ENCODE data around the gene DPH5.
"Not testable (repeated sequence)": the region's sequence is repeated elsewhere in the genome, so short reads cannot be mapped to it uniquely, and the experiment has no call there.

Gene DPH5, protein sequence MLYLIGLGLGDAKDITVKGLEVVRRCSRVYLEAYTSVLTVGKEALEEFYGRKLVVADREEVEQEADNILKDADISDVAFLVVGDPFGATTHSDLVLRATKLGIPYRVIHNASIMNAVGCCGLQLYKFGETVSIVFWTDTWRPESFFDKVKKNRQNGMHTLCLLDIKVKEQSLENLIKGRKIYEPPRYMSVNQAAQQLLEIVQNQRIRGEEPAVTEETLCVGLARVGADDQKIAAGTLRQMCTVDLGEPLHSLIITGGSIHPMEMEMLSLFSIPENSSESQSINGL

DNA sequence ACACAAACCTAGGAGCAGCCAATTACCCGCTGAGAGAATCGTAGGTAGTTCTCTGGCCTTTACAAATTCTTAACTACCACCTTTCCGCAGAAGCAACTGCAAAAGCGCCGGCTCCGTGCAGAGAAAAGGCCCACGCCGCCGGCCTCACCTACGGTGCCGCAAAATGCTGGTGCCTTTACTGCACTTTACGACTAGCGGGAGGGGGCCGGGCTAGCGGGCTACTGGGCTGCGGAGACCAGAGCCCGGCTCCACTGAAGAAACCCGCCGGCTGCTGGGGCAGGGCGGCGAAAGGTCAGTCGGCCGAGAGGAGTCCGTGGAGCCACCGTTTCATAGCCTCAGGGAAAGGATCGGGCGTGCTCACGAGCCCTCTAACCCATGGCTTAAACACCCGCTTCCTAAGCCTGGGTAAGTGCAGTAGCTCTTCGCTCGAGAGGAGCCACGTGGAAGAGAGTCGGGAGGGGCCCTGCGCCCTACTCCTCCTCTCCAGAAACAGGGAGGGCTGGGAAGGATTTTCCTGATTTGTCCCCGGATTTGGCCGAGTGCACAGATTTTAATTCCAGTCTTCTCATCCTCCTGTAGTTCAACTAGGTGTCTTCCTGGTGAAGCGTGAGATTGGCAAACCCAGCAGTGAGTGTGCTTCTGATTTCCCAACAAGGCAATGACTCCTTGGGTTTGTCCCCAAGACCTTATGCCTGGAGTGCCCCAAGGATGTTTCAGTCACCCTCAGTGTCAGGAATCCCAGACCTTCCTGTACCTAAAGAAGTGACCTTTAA is at the start of gene DPH5:
TSS of gene DPH5 (minus strand) at position 128 of the 773 bp plus-strand sequence. CDS start 341 bp downstream, outside the sequence.
- peak; percentile 96 for DNase-seq

DNA sequence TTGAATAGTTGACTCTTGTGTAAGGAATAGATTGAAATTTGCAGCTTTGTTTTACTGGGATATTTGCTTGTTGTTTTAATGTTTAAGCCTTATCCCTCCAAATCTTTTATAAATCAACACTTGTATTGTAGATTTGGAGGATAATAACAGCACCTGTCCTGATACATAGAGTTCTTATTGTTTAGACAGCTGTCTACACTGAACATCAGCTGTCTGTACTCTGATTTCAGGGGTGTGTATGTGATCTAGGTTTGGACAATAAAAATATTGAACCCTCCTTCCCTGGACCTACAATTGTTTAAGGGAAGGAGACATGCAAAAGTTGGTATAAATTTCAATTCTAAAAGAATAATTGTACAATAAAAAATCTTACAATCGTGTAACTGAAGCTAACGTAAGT is 48.3 kb upstream of the DPH5 start:
- DNase-seq: no peak

DNA sequence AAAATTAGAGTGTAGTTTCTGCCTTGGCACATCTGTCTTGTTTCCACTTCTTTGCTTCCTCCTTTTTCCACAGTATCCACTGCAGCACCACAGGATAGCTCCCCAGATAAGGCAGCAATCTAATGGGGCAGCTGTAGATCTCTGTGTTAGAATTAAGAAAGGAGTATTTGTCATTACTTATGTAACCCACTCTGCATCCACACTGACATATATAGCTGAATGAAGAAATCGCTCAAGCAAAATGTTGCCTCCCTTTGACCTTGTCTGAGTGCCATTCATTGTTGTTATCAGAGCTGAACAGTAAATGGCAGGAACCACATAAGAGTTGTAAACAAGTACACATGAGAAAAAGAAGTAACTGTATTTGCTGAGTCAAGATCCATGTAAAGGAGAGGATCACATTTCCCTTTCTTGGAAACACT is 45.9 kb upstream of the DPH5 start:
- DNase-seq: no peak

DNA sequence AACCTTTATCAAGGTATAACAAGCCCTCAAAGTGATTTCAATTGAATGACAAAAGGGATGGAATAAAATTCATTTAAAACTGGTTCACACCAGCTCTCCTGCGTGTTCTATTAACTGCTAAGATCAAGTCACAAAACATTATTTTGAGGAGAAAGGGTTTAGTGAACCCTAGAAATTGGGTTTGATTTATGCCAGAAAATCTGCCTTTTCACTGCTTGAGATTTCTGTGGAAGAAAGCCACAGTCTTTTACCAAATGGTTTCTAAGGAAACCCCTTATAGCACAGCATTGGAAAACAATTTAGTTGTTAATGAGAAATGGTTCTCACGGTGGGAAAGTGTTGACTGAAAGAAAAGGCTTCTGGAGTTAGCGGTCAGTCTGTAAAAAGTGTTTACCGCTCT is 43.6 kb upstream of the DPH5 start:
- DNase-seq: no peak

DNA sequence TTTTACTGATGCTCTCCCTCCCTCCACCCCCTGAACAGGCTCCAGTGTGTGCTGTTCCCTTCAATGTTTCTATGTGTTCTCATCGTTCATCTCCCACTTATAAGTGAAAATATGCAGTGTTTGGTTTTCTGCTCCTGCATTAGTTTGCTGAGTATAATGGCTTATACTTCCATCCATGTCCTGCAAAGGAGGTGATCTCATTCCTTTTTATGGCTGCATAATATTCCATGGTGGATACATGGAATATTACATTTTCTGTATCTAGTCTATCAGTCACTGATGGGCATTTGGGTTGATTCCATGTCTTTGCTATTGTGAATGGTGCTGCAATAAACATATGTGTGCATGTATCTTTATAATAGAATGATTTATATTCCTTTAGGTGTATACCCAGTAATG is 41.4 kb upstream of the DPH5 start:
- not testable (repeated sequence) for DNase-seq

DNA sequence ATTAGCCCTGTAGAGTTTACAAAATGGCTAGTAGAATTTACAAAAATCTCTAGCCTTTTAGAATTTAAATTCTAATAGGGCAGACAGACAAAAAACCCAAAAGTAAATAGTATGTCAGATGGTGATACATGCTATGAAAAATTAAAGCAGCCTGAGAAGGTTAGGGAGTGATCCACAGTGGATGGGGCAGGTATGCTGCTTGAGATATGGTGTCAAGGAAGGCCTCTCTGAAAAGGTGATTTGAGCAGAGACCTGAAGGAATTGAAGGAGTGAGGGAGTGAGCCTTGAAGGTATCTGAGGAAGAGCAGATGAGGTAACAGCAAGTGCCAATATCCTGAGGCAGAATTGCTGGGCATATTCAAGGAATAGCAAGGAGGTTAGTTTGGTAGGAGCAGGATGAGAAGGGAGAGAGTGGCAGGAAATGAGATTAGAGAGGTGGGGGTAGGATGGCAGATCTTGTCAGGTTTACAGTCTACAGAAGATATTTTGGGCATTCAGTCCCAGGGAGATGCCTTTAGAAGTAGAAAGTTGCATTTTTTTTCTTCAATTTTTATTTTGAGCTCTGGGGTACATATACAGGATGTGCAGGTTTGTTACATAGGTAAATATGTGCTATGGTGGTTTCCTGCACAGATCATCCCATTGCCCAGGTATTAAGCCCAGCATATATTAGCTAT is 40.8 kb upstream of the DPH5 start:
- no peak for DNase-seq

DNA sequence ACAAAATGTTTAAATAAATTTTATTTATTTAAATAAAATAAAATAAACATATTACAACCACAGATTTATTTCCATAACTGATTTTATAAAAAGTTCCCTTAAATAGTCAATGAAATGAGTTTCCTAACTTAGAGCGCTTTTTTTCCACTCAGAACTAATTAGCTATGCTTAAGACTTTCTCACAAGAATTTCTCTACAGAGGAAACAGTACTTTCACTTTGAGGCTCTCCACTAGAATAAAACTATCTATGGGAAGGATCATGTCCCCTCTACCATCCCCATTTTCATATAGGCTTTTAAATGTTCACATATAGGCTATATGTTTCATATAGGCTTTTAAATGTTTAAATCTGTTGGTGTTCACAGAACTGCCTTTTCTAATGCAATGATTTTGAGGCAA is 40.0 kb upstream of the DPH5 start:
- DNase-seq: no peak

DNA sequence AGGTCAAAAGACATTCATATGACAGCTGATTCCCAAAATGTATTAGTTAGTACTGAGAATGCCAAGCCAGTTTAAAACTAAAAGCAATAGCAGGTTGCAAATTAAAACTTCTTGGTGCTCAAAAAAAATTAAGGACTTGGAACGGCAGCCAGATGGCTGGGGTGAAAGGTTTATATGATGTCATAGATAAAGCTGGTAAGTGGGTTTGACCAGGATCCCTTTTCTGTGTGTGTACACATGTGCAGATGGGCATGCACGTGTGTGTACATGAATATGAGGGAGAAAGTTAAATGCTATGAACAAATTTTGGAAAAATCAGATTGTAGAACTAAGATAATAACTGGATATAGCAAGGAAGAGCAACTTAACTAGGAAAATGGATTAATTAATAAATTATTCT is 39.1 kb upstream of the DPH5 start:
- DNase-seq: no peak

DNA sequence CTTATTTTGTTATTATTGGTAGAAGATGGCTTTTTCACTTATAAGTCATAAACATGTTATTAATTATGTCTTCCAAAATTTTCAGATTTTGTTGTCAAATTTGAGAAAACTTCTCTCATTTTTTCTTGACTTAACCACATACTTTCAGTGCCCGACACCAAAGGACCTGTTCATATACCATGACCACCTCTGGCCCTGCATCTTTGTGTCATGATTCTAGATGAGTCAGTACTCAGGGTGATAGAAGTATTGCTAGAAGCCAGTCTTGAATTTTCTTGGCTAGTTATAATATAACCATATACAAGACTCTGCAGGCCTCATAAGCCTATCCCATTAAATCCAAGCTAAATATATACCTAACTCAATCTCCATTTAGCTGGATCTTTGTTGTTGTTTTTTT is 35.4 kb upstream of the DPH5 start:
- DNase-seq: no peak

DNA sequence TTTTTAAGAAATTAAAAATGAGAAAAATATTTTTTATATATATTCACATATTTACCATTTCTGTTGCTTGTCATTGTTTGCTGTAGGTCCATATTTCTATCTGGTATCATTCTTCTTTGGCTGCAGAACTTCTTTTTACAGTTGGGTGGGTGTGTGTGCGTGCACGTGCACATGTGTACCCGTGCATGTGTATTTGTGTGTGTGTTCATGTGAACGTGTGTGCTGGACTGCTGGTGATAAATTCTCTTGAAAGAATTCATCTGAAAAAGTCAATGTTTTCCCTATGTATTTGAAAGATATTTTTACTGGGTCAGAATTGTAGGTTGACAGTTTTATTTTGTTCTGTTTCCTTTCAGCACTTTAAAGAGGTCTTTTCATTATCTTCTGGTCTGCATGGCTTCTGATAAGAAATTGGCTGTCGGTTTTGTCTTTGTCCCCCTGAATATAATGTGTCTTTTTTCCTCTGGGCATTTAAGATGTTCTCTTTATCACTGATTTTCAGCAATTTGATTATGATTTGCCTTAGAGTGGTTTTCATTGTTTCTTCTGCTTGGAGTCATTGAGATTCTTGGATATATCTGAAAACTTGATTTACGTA is 34.5 kb upstream of the DPH5 start:
- no peak for DNase-seq

DNA sequence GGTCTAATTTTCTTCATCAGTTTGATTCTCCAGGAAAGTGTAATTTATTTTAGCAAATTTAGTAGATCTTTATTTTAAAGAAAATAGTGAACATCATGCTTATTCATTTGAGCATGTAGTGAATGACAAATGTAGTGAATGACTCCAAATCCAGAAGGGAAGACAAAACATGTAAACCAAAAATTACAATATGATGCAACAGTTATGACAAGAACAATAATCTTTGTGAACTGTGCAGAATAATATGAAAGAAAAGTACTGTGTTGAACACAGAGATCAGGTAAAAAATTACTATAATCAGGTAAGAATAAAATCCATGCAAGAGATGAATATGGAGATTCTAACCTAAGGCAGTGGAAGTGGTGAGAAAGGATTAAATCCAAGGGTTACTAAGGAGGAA is 30.0 kb upstream of the DPH5 start:
- no peak for DNase-seq

DNA sequence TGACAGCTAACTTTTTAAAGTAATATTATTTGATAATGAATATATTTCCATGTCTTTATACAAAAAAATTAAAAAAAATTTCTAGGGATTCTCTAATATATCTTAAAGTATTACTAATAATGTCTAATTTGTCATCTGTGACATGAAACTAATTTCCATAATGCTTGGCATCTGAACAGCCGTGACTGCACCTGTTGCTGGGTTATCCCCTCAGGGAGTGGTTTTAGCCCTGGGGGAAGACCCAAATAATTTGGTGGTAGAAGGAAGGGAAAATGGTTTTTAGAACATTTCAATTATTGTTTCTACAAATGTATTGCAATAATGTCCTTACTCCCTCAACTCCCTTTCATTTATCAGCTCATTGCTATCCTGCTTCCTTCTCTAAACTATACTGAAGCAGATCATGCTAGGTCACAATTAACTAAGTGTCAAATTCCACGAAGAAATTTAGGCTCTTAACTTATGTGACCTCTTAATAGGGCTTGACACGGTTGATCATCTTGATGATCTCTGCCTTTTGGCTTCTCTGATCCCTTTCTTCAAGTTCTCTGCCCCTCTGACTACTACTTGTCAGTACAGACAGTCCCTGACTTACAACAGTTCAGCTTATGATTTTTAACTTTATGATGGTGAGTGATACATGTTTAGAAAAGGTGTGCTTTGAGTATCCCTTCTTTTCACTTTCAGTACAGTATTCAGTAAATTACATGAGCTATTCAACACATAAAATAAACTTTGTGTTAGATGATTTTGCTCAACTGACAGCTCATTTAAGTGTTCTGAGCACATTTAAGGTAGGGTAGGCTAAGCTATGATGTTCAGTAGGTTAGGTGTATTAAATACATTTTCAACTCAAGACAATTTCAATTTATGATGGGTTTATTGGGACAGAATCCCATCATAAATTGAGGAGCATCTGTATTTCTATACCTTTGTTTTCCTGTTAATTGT is 26.4 kb upstream of the DPH5 start:
- no peak for DNase-seq

DNA sequence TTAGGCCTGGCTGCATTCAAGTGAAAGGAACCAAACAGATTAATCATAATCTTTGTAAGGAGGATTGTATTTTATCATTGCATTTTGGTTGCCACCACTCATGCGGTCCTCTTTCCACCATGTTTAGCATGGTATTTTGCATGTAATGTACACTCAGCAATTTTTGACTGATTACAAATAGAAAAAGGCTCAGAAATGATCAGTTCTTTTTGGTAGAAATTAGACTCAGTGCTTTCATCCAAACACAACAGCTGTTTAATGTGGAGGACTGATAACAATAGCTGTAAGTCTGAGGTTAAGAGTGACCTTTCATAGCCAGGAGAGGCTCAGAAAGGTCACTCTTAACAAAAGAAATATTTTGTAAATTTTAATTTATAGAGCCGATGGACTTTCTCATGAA is 25.3 kb upstream of the DPH5 start:
- no peak for DNase-seq

DNA sequence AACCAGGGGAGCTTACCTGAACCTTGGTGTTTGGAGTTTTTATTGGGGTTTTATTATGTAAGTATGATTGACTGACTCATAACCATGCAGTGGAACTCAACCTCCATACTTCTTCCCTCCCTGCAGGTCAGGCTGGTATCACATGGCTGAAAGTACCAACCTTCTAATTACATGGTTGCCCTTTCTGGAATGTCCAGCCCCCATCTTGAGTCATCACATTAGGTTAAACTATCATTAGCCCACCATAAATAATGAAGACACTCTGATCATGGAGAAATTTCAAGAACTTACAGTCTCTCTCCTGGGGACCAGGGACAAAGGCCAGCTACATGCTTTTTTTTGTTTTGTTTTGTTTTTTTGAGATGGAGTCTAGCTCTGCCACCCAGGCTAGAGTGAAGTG is 19.2 kb upstream of the DPH5 start:
- no peak for DNase-seq

DNA sequence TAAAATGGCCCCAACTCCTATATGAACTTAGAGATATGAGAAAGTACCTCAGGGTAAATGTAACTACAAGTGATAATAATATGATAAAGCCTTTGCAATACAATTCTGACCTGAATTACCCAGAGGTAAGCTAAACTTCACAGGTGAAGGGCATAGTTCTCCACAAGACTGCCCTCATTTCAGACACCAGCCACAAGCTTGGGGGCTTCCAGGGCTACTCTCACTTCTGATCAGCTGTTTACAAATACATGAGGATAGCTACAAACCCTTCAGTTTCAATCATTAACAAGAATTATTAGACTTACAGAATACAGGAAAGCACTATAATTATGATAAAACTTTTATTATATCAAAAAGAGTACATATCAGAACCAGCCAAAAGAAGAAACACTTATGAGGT is 18.7 kb upstream of the DPH5 start:
- no peak for DNase-seq

DNA sequence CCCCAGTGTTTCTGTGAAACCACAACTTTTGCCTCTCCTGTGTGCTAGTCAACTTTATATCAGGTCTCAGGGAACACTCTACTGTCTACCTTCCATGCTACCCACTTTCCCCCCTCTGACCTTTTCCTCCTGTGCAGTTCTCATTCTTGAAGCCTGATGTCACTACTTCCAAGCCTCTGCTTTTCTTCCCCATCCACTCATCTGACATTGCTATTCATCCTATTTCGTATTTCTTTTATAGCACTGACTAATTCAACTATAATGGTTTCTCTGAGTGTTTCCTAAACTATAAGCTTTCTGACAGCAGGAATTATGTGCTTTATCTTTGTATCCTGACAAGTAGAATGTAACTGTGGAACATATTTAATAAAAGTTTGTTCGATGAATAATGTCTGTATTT is 18.2 kb upstream of the DPH5 start:
- DNase-seq: peak; percentile 56

DNA sequence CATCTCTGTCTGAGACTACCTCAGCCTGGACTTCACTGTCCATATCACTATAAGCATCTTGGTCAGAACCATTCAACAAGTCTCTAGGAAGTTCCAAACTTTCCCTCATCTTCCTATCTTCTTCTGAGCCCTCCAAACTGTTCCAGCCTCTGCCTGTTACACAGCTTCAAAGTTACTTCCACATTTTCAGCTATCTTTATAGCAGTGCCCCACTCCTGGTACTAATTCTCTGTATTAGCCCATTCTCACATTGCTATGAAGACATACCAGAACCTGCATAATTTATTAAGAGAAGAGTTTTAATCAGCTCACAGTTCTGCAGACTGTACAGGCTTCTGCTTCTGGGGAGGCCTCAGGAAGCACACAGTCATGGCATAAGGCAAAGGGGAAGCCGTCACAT is 15.7 kb upstream of the DPH5 start:
- no peak for DNase-seq

DNA sequence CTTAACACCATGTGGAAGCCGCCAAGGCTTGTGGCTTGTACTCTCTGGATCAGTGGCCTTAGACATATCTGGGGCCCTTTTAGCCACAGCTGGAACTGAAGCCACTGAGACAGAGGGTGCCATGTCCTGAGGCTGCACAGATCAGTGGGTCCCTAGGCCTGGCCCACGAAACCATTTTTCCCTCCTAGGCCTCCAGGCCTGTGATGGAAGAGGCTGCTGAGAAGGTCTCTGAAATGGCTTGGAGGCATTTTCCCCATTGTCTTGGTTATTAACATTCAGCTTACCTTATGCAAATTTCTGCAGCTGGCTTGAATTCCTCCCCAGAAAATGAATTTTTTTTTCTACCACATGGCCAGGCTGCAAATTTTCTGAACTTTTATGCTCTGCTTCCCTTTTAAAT is 15.1 kb upstream of the DPH5 start:
- DNase-seq: no peak

DNA sequence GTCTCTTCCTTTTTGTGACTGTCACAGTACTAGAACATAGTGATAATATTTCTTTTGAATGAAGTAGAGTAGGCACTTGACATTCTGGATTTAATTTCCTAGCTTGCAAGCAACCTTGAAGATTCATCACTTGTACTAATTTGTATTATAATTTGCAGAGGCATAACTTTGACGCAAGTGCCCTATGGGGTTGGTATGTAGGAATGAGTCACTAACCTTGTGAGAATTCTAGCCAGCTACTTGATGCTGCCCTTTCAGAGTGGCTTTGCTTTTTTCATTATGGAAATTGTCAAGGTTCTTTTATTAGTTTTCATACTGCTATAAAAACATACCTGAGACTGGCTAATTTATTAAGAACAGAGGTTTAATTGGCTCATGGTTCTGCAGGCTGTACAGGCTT is 13.7 kb upstream of the DPH5 start:
- no peak for DNase-seq

DNA sequence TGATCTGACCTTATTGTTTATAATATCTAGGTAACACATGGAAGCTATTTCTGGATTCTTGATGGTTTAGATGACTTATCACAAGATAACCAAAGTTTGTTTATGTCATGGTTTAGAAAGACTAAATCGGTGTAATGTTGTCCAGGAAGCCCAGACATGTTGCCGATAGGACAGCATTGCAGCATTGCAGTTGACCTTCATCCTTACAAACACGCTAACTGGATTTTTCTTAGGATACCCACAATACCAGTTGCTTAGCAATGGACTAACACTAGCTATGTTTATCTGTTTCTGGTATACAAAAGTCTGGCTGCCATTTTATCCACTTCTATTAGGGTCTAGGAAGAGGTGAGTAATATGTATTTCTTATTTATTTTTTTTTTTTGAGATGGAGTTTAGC is 11.7 kb upstream of the DPH5 start:
- no peak for DNase-seq

DNA sequence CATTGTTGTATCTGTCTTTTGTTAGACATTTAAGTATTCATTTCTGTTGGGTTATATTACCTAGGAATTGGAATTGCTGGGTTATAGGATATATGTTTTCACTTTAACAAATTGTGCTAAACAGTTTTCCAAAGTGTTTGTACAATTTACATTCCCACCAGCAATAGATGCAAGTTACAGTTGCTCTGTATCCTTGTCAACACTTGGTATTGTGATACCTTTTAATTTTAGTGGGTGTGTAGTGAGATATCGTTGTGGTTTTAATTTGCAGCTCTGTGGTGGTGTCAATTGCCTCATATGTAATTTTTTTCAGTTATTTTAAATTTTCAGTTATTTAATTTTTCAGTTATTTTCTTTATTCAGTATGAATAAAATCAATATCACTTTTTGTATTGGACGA is 7.4 kb upstream of the DPH5 start:
- no peak for DNase-seq

DNA sequence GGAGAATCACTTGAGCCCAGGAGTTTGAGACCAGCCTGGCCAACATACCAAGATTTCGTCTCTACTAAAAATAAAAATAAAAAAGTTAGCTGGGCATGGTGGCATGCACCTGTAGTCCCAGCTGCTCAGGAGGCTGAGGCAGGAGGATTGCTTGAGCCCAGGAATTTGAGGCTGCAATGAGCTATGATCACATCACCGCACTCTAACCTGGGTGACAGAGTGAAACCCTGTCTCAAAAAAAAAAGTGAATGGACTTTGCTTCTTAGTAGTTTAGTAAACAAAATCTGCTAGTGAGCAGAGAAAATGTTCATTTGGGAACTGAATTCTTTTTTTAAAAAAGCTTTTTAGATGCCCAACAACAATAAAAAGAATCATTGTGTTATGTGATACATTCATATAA is 6.5 kb upstream of the DPH5 start:
- DNase-seq: not testable (repeated sequence)

DNA sequence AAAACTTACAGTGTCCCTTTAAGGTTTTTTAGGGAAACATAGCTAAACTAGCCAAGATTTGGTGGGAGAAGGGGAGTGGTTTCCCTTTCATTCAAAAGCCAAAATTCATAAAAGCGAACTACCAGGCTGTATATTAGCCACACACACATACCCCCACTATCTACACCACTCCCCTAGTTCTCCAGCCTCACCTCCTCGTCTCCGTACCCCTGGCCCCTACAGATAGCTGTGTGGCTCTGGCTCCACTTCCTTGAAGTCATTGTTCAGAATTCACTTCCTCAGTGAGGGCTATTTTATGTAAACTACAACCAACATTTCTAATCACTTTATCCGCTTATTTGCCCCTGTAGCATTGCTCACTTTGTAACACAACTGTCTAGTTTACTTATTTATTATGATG is 5.3 kb upstream of the DPH5 start:
- no peak for DNase-seq
